GM23338 (cell line): ENCODE data around the gene PKDCC. TPM values are rescaled to one million over a fixed set of nuclear protein-coding genes. Genes with fewer than 3 reads are reported as not detected.
A peak's percentile ranks its signal among the peaks of the same experiment; 100 is the strongest.

Source experiments
- ATAC-seq: fragments of 200-7000 bp; cut with Tn5 transposase; 3 replicates; pipeline ENCODE4 v1.9.1; 2020
- DNase-seq: peaks from one replicate; pipeline ENCODE4 v3.0.0-alpha.2; 2015; ENCODE audit warnings: low spot score
- H2AFZ ChIP-seq: fragments of 200-600 bp; sonication (generic); 2 replicates; pipeline ENCODE4 v1.8.0; 2016; ENCODE audit warnings: antibody characterized with exemption, mild to moderate bottlenecking, moderate library complexity
- H3F3A ChIP-seq: fragments of 200-600 bp; sonication (generic); replicated peaks from 2 replicates; pipeline ENCODE4 v1.8.0; 2017; ENCODE audit warnings: antibody characterized with exemption, mixed run types, low read depth
- H3K27ac ChIP-seq: fragments of 200-600 bp; sonication (generic); 2 replicates; pipeline ENCODE4 v1.6.1; 2016; ENCODE audit warnings: low read depth
- H3K27me3 ChIP-seq: fragments of 200-600 bp; sonication (generic); 2 replicates; pipeline ENCODE4 v1.8.0; 2016; ENCODE audit warnings: mild to moderate bottlenecking, mixed run types, moderate library complexity; ENCODE audit not compliant: insufficient read depth
- H3K36me3 ChIP-seq: fragments of 200-600 bp; sonication (generic); 2 replicates; pipeline ENCODE4 v1.8.0; 2016; ENCODE audit warnings: mild to moderate bottlenecking; ENCODE audit not compliant: insufficient read depth
- H3K4me1 ChIP-seq: fragments of 200-600 bp; sonication (generic); 2 replicates; pipeline ENCODE4 v1.8.0; 2016; ENCODE audit warnings: mild to moderate bottlenecking, moderate library complexity; ENCODE audit not compliant: insufficient read depth
- H3K4me2 ChIP-seq: fragments of 200-600 bp; sonication (generic); 2 replicates; pipeline ENCODE4 v1.7.1; 2017; ENCODE audit warnings: mixed run types
- H3K4me3 ChIP-seq: fragments of 200-600 bp; sonication (generic); 2 replicates; pipeline ENCODE4 v1.6.1; 2016; ENCODE audit warnings: mixed run types
- H3K79me2 ChIP-seq: fragments of 200-600 bp; sonication (generic); replicated peaks from 2 replicates; pipeline ENCODE4 v1.8.0; 2017; ENCODE audit warnings: mild to moderate bottlenecking; ENCODE audit not compliant: insufficient read depth
- H3K9me2 ChIP-seq: fragments of 200-600 bp; sonication (generic); 2 replicates; pipeline ENCODE4 v1.8.0; 2017; ENCODE audit not compliant: insufficient read depth
- H4K20me1 ChIP-seq: fragments of 200-600 bp; sonication (generic); replicated peaks from 2 replicates; pipeline ENCODE4 v1.8.0; 2017; ENCODE audit warnings: mild to moderate bottlenecking; ENCODE audit not compliant: insufficient read depth
- H3K27ac Mint-ChIP-seq: 2 replicates; pipeline ENCODE4 v1.8.0; 2020; ENCODE audit warnings: inconsistent platforms, mild to moderate bottlenecking, moderate library complexity, mixed read lengths
- H3K27me3 Mint-ChIP-seq: 3 replicates; pipeline ENCODE4 v1.8.0; 2022; ENCODE audit warnings: low read depth, mild to moderate bottlenecking, moderate library complexity, mixed read lengths, inconsistent platforms; ENCODE audit not compliant: insufficient read depth, poor library complexity
- H3K36me3 Mint-ChIP-seq: 3 replicates; pipeline ENCODE4 v1.8.0; 2021; ENCODE audit warnings: low read depth, mild to moderate bottlenecking, inconsistent platforms, moderate library complexity, mixed read lengths
- H3K4me1 Mint-ChIP-seq: 3 replicates; pipeline ENCODE4 v1.8.0; 2020; ENCODE audit warnings: mild to moderate bottlenecking, inconsistent platforms, mixed read lengths
- H3K4me3 Mint-ChIP-seq: 3 replicates; pipeline ENCODE4 v1.8.0; 2021; ENCODE audit warnings: moderate library complexity, mild to moderate bottlenecking, inconsistent platforms, mixed read lengths
- H3K9me3 Mint-ChIP-seq: 3 replicates; pipeline ENCODE4 v1.8.0; 2020; ENCODE audit warnings: moderate library complexity, mild to moderate bottlenecking, inconsistent platforms, mixed read lengths
- CREB1 ChIP-seq: fragments of 250-450 bp; sonication (Bioruptor Pico); IDR thresholded peaks from 2 replicates; pipeline ENCODE4 v1.5.0; 2020; ENCODE audit warnings: low read depth, mild to moderate bottlenecking, moderate library complexity
- CTCF ChIP-seq, 2 experiments: fragments of 200-600 bp in 1 of 2; sonication (generic) in 1 of 2; conservative IDR thresholded peaks; 2 replicates each; pipeline versions ENCODE4 v1.5.1 to v1.6.1; 2016 to 2017; ENCODE audit warnings: antibody characterized with exemption in 2 of 2, low read depth in 2 of 2, mild to moderate bottlenecking in 2 of 2, moderate library complexity in 1 of 2
- EZH2phosphoT487 ChIP-seq: fragments of 200-600 bp; sonication (generic); IDR thresholded peaks from one replicate; pipeline ENCODE4 v1.8.1; 2018; ENCODE audit warnings: antibody characterized with exemption; ENCODE audit not compliant: unreplicated experiment
- NANOG ChIP-seq: IDR thresholded peaks from 2 replicates; pipeline ENCODE4 v1.6.1; 2016; ENCODE audit warnings: antibody characterized with exemption, borderline replicate concordance
- REST ChIP-seq: IDR thresholded peaks from one replicate; pipeline ENCODE4 v1.6.1; 2018; ENCODE audit warnings: antibody characterized with exemption; ENCODE audit not compliant: unreplicated experiment
- STAT1 ChIP-seq: IDR thresholded peaks from one replicate; pipeline ENCODE4 v1.6.1; 2016; ENCODE audit warnings: antibody characterized with exemption; ENCODE audit not compliant: unreplicated experiment
- ZNF114 ChIP-seq: fragments of 250-450 bp; sonication (Bioruptor Pico); IDR thresholded peaks from 2 replicates; pipeline ENCODE4 v1.5.0; 2020; ENCODE audit warnings: mild to moderate bottlenecking, moderate library complexity
- ZNF331 ChIP-seq: fragments of 250-450 bp; sonication (Bioruptor Pico); IDR thresholded peaks from 2 replicates; pipeline ENCODE4 v1.5.0; 2020; ENCODE audit warnings: low read depth, mild to moderate bottlenecking, moderate library complexity
- polyA plus RNA-seq: library from polyadenylated mRNA; unstranded; fragments of >200 nt; fragmentation: Nextera tagmentation; extraction: Ambion mirVana; gene quantifications from 2 replicates; pipeline ENCODE4 v1.2.1, GENCODE V29; 2016
- total RNA-seq: library from RNA; depleted of rRNA; stranded (reverse); fragments of >200 nt; shearing (Covaris generic); gene quantifications from 2 replicates; pipeline ENCODE4 v1.2.3, GENCODE V29; 2014

PKDCC gene
- total and polyA plus RNA-seq, 2 experiments from 2014 or later = 7.0 to 44.8 TPM

- Histone ChIP-seq H4K20me1 (no peaks in the 10 kb centered on the region), H3K4me2 (no peak overlapping the region), H3K79me2 (no peaks in the 10 kb centered on the region), H3K4me3 (no peak overlapping the region), H3K36me3 (no peaks in the 10 kb centered on the region), H3K9me2 (0 out of 2 replicates have a peak, but pooled peaks cover 3% of the 10 kb centered on the region), H3K27me3 (no peaks in the 10 kb centered on the region), H2AFZ (no peak overlapping the region), H3K27ac (no peak overlapping the region), H3K4me1 (peaks cover 15% of the 10 kb centered on the region), H3F3A (no peaks in the 10 kb centered on the region)
- Mint-ChIP-seq H3K9me3 (peaks cover 4% of the 10 kb centered on the region; the same call in 1 of the 3 replicates), H3K4me1 (peaks cover 27% of the 10 kb centered on the region), H3K36me3 (peaks cover 4% of the 10 kb centered on the region; the same call in 2 of the 3 replicates), H3K4me3 (no peak overlapping the region), H3K27me3 (peaks cover 8% of the 10 kb centered on the region), H3K27ac (no peak overlapping the region)
- TF ChIP-seq STAT1 = no peak
- TF ChIP-seq ZNF331 (CRISPR knock-in tag) = no peak
- TF ChIP-seq CTCF (conservative IDR thresholded peaks at IDR 0.05; ENCODE audit: low read depth in 2 of 2) = no peak
- no peak for TF ChIP-seq EZH2phosphoT487
- TF ChIP-seq REST = no peak
- ATAC-seq = no peak
- no peak for DNase-seq
Observed at GRCh38 chr2:42036940-42037339, 10.9 kb upstream of the PKDCC start.

- DNase-seq = peak; percentile 84
- no peaks in the 10 kb centered on the region for H3K79me2 ChIP-seq
- no peak overlapping the region for H3K4me2 ChIP-seq
- peaks cover 3% of the 10 kb centered on the region for H3K27me3 Mint-ChIP-seq
- no peaks in the 10 kb centered on the region for H3K36me3 ChIP-seq
- peak overlapping the region; percentile 77 for H2AFZ ChIP-seq
- no peaks in the 10 kb centered on the region for H3K36me3 Mint-ChIP-seq
- H3F3A ChIP-seq = no peaks in the 10 kb centered on the region
- no peak overlapping the region for H3K4me3 Mint-ChIP-seq
- H3K9me3 Mint-ChIP-seq = no peaks in the 10 kb centered on the region
- H4K20me1 ChIP-seq = no peaks in the 10 kb centered on the region
- peak; percentile 79 for ATAC-seq
- no peak overlapping the region for H3K27ac ChIP-seq
- H3K27me3 ChIP-seq = no peaks in the 10 kb centered on the region
- no peaks in the 10 kb centered on the region for H3K9me2 ChIP-seq
- H3K27ac Mint-ChIP-seq = no peak overlapping the region
- peaks cover 44% of the 10 kb centered on the region for H3K4me1 Mint-ChIP-seq
- no peak overlapping the region for H3K4me3 ChIP-seq
- H3K4me1 ChIP-seq = peaks cover 21% of the 10 kb centered on the region
- TF ChIP-seq REST (no peak), CREB1 (no peak), CTCF (conservative IDR thresholded peaks at IDR 0.05; ENCODE audit: low read depth in 2 of 2) (peak; percentile 72 to 80), NANOG (no peak), ZNF114 (CRISPR knock-in tag) (no peak), EZH2phosphoT487 (no peak)
Observed at GRCh38 chr2:42040643-42041278, 7.1 kb upstream of the PKDCC start.
